Measurements from ENCODE around the gene PGM1. TPM values are rescaled to one million over a fixed set of nuclear protein-coding genes. Genes with fewer than 3 reads are reported as not detected.

The PGM1 gene
- total and polyA plus RNA-seq, 2 of the 13 experiments (the other 11 are each of a cell fraction or from before 2014, with no cell fraction given) = 51.6 to 105 TPM

DNA sequence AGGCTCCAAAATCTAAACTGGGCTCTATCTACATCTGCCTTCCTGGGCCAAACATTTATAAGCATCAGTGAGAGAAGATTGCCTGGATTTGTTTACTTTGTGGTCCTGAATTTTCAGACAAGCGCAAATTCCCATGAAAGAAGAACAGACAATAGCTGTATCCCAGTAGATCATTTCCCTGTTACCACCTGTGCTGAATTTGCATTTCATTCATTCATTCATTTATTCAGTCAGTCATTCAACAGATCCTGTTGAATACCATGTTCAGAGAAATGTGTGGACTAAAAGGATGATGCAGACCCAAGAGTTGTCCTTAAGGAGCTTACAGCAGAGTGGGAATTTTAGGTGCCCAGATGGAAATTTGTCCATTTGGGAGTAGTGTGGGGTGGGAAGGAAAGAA, 2.2 kb downstream of the PGM1 start:
- FAIRE-seq = no peak
- H3K4me1 ChIP-seq (ENCODE audit: insufficient read depth, low read length) = peaks cover 80% of the 10 kb centered on the region
- DNase-seq (ENCODE audit: low spot score) = no peak
- 100% methylated on average over 1 of the region's 1 CpG for WGBS (ENCODE audit: low lambda C conversion rate)
- H3K9ac ChIP-seq (ENCODE audit: insufficient read depth, low read depth, low read length) = no peak overlapping the region
- CTCF ChIA-PET (ENCODE audit: low intra/inter-chr PET ratio, low total read pairs) = no interaction called here
- no peak overlapping the region for H2AFZ ChIP-seq (ENCODE audit: low read length)
- POLR2A ChIA-PET = no interaction called here
- H3K36me3 ChIP-seq (replicated peaks in 1 of 2; ENCODE audit: control insufficient read depth in 1 of 2, insufficient read depth in 2 of 2, low read length in 2 of 2) = peaks cover 0 to 4% of the 10 kb centered on the region in 2 experiments; a peak in 1 of 5 replicates
- peak overlapping the region in 2 of 3 experiments; percentile 26 to 31; a peak in 2 of 6 replicates for H3K4me3 ChIP-seq (replicated peaks in 1 of 3; ENCODE audit: insufficient read depth in 1 of 3, low read depth in 2 of 3, low read length in 3 of 3)
- peaks cover 56% of the 10 kb centered on the region for H3K79me2 ChIP-seq (ENCODE audit: insufficient read depth, low read length)
- peaks cover 0 to 3% of the 10 kb centered on the region in 2 experiments; a peak in 1 of 5 replicates for H3K27me3 ChIP-seq (ENCODE audit: control insufficient read depth in 1 of 2, insufficient read depth in 2 of 2, low read length in 2 of 2)
- TF ChIP-seq ZNF292 (CRISPR knock-in tag; IDR thresholded peaks at IDR 0.05; ENCODE audit: borderline replicate concordance, low read depth) (no peak), ZNF207 (IDR thresholded peaks at IDR 0.05; ENCODE audit: borderline replicate concordance) (no peak), ZNF556 (CRISPR knock-in tag; IDR thresholded peaks at IDR 0.05; ENCODE audit: borderline replicate concordance) (no peak), ZNF24 (IDR thresholded peaks at IDR 0.05) (peak; percentile 76), HIC2 (CRISPR knock-in tag; IDR thresholded peaks at IDR 0.05; ENCODE audit: low read depth) (no peak), HNRNPL (IDR thresholded peaks at IDR 0.05; ENCODE audit: low read depth, low read length) (no peak)
- TF ChIP-seq, protein P1, sequence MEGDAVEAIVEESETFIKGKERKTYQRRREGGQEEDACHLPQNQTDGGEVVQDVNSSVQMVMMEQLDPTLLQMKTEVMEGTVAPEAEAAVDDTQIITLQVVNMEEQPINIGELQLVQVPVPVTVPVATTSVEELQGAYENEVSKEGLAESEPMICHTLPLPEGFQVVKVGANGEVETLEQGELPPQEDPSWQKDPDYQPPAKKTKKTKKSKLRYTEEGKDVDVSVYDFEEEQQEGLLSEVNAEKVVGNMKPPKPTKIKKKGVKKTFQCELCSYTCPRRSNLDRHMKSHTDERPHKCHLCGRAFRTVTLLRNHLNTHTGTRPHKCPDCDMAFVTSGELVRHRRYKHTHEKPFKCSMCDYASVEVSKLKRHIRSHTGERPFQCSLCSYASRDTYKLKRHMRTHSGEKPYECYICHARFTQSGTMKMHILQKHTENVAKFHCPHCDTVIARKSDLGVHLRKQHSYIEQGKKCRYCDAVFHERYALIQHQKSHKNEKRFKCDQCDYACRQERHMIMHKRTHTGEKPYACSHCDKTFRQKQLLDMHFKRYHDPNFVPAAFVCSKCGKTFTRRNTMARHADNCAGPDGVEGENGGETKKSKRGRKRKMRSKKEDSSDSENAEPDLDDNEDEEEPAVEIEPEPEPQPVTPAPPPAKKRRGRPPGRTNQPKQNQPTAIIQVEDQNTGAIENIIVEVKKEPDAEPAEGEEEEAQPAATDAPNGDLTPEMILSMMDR (CRISPR knock-in tag; IDR thresholded peaks at IDR 0.05) = no peak
- intact Hi-C loops (cut with micrococcal nuclease; ENCODE audit: unreplicated experiment) (no loop called here), in situ Hi-C loops (cut with HindIII; ENCODE audit: extremely low pct_ligation_motif_present, low pct_unique_long_range_greater_than_20kb) (no loop called here)
- no peaks in the 10 kb centered on the region; the same call in 1 of the 2 replicates for H4K20me1 ChIP-seq (ENCODE audit: insufficient read depth, low read length)
- no peak for ATAC-seq
- no peaks in the 10 kb centered on the region for H3K9me3 ChIP-seq (ENCODE audit: low read length)
- BruUV-seq (replicated peaks) = no TSS peak
- H3K4me2 ChIP-seq (ENCODE audit: low read depth, low read length) = peak overlapping the region; percentile 76
- H3K27ac ChIP-seq (ENCODE audit: extremely low read length, insufficient read depth, low read length) = no peak overlapping the region

All from HepG2 (cell line).